Neuronal stem cell (in vitro differentiated cells): ENCODE data around the gene LPP.

Source experiments
- DNase-seq: peaks from one replicate; pipeline ENCODE4 v3.0.0-alpha.2; 2013; ENCODE audit warnings: low spot score
- H2AFZ ChIP-seq: one replicate; pipeline ENCODE4 v1.6.1; 2013; ENCODE audit warnings: mild to moderate bottlenecking, low read length, inconsistent platforms
- H2AK5ac ChIP-seq: 2 replicates; pipeline ENCODE4 v1.6.1; 2013; ENCODE audit warnings: low read depth, mild to moderate bottlenecking, inconsistent platforms, low read length, moderate library complexity, mixed read lengths
- H2BK120ac ChIP-seq: 2 replicates; pipeline ENCODE4 v1.6.1; 2013; ENCODE audit warnings: low read depth, mild to moderate bottlenecking, inconsistent platforms, low read length, moderate library complexity, mixed read lengths
- H2BK12ac ChIP-seq: one replicate; pipeline ENCODE4 v1.6.1; 2013; ENCODE audit warnings: low read length, inconsistent platforms
- H2BK15ac ChIP-seq: 2 replicates; pipeline ENCODE4 v1.6.1; 2013; ENCODE audit warnings: mild to moderate bottlenecking, low read length, inconsistent platforms, mixed read lengths
- H2BK5ac ChIP-seq: one replicate; pipeline ENCODE4 v1.6.1; 2013; ENCODE audit warnings: inconsistent platforms, mild to moderate bottlenecking, low read length, moderate library complexity
- H3K14ac ChIP-seq: one replicate; pipeline ENCODE4 v1.6.1; 2013; ENCODE audit warnings: low read length, inconsistent platforms
- H3K18ac ChIP-seq: 2 replicates; pipeline ENCODE4 v1.6.1; 2013; ENCODE audit warnings: low read length, inconsistent platforms
- H3K23ac ChIP-seq: 2 replicates; pipeline ENCODE4 v1.6.1; 2013; ENCODE audit warnings: low read depth, mild to moderate bottlenecking, mixed read lengths, low read length, inconsistent platforms; ENCODE audit not compliant: poor library complexity
- H3K27ac ChIP-seq: replicated peaks from 3 replicates; pipeline ENCODE4 v1.5.1; 2013; ENCODE audit warnings: low read length, inconsistent platforms
- H3K27me3 ChIP-seq, 3 experiments: 2 replicates each; pipeline ENCODE4 v1.6.1; 2013; ENCODE audit warnings: low read length in 3 of 3, mild to moderate bottlenecking in 2 of 3, inconsistent platforms in 1 of 3, low read depth in 1 of 3, mixed read lengths in 1 of 3, moderate library complexity in 1 of 3; ENCODE audit not compliant: control insufficient read depth in 3 of 3, insufficient read depth in 3 of 3
- H3K36me3 ChIP-seq, 2 donors: replicated peaks in 1 of 2; 2 replicates each; pipeline ENCODE4 v1.6.1; 2013; ENCODE audit warnings: low read length in 2 of 2; ENCODE audit not compliant: control insufficient read depth in 2 of 2, insufficient read depth in 2 of 2
- H3K4ac ChIP-seq: 2 replicates; pipeline ENCODE4 v1.6.1; 2013; ENCODE audit warnings: inconsistent platforms, mild to moderate bottlenecking, low read length, moderate library complexity
- H3K4me1 ChIP-seq, 2 donors: 1 replicate in 1 of 2; 2 replicates in 1 of 2; pipeline ENCODE4 v1.6.1; 2013; ENCODE audit warnings: low read length in 2 of 2, low read depth in 1 of 2; ENCODE audit not compliant: control insufficient read depth in 2 of 2, insufficient read depth in 1 of 2
- H3K4me2 ChIP-seq: one replicate; pipeline ENCODE4 v1.6.1; 2013; ENCODE audit warnings: mild to moderate bottlenecking, low read length, inconsistent platforms; ENCODE audit not compliant: insufficient read depth, poor library complexity, severe bottlenecking
- H3K4me3 ChIP-seq, 2 donors: 2 replicates each; pipeline ENCODE4 v1.5.1; 2013; ENCODE audit warnings: low read length in 2 of 2, mild to moderate bottlenecking in 2 of 2, inconsistent platforms in 1 of 2, moderate library complexity in 1 of 2
- H3K79me1 ChIP-seq: one replicate; pipeline ENCODE4 v1.6.1; 2013; ENCODE audit warnings: low read depth, mild to moderate bottlenecking, inconsistent platforms, low read length, moderate library complexity
- H3K9ac ChIP-seq: one replicate; pipeline ENCODE4 v1.6.1; 2013; ENCODE audit warnings: mild to moderate bottlenecking, low read depth, low read length, inconsistent platforms; ENCODE audit not compliant: poor library complexity
- H3K9me3 ChIP-seq, 2 donors: replicated peaks in 1 of 2; 2 replicates each; pipeline versions ENCODE3 to v1.6.1; 2013; ENCODE audit warnings: low read length in 2 of 2, mild to moderate bottlenecking in 2 of 2, inconsistent platforms in 1 of 2, low read depth in 1 of 2, mixed read lengths in 1 of 2, moderate library complexity in 1 of 2; ENCODE audit not compliant: control insufficient read depth in 2 of 2, insufficient read depth in 1 of 2
- H4K8ac ChIP-seq: one replicate; pipeline ENCODE4 v1.6.1; 2013; ENCODE audit warnings: low read depth, mild to moderate bottlenecking, inconsistent platforms, low read length, moderate library complexity
- H4K91ac ChIP-seq: one replicate; pipeline ENCODE4 v1.6.1; 2013; ENCODE audit warnings: low read length, low read depth, mild to moderate bottlenecking, inconsistent platforms; ENCODE audit not compliant: poor library complexity
- WGBS, 2 donors: extraction: QIAGEN DNeasy Blood & Tissue Kit; methylation state at CpG; one replicate each; pipeline ENCODE4 v1.1.7; 2013; ENCODE audit warnings: missing lambda C conversion rate in 2 of 2, mixed read lengths in 1 of 2; ENCODE audit not compliant: insufficient read length in 2 of 2, insufficient replicate concordance in 1 of 2; ENCODE audit errors: extremely low coverage in 2 of 2; 5-methylcytosine and 5-hydroxymethylcytosine counted together

LPP gene

GRCh38 chr3:188253800-188254452 lies 100.0 kb downstream of the LPP start:
- H4K8ac ChIP-seq, result no peak overlapping the region
- no peak overlapping the region for H3K4ac ChIP-seq
- no peak overlapping the region for H3K23ac ChIP-seq
- H2BK120ac ChIP-seq, result no peak overlapping the region
- H3K9ac ChIP-seq, result no peak overlapping the region
- H2AFZ ChIP-seq, result no peak overlapping the region
- H3K14ac ChIP-seq, result no peak overlapping the region
- WGBS, 2 donors, result no CpG with 5 or more reads among the region's 2 CpGs
- no peak for DNase-seq
- H3K18ac ChIP-seq, result no peak overlapping the region
- H3K79me1 ChIP-seq, result no peaks in the 10 kb centered on the region
- H2BK12ac ChIP-seq, result no peak overlapping the region
- H3K36me3 ChIP-seq, result peaks cover 0 to 12% of the 10 kb centered on the region in 2 donors
- H3K27ac ChIP-seq, result no peak overlapping the region
- no peaks in the 10 kb centered on the region for H3K27me3 ChIP-seq
- no peak overlapping the region for H3K4me2 ChIP-seq
- no peak overlapping the region for H2BK15ac ChIP-seq
- H2AK5ac ChIP-seq, result no peak overlapping the region
- H3K4me1 ChIP-seq, result peaks cover 3 to 10% of the 10 kb centered on the region in 2 donors
- no peak overlapping the region for H2BK5ac ChIP-seq
- no peak overlapping the region for H3K4me3 ChIP-seq
- H3K9me3 ChIP-seq, result peaks cover 0 to 18% of the 10 kb centered on the region in 2 donors
- H4K91ac ChIP-seq, result no peak overlapping the region

- Histone ChIP-seq H3K79me1 (no peaks in the 10 kb centered on the region), H2BK5ac (no peak overlapping the region), H2BK12ac (no peak overlapping the region), H3K23ac (no peak overlapping the region), H3K4ac (no peak overlapping the region), H4K91ac (no peak overlapping the region), H3K36me3 (peaks cover 0 to 9% of the 10 kb centered on the region in 2 donors), H3K4me2 (no peak overlapping the region), H3K18ac (no peak overlapping the region), H2AK5ac (no peak overlapping the region), H3K9ac (no peak overlapping the region), H2BK15ac (no peak overlapping the region), H3K14ac (no peak overlapping the region), H3K4me3 (no peak overlapping the region), H2BK120ac (no peak overlapping the region), H4K8ac (no peak overlapping the region), H3K27ac (no peak overlapping the region), H3K4me1 (peaks cover 3 to 10% of the 10 kb centered on the region in 2 donors), H2AFZ (no peak overlapping the region), H3K27me3 (no peaks in the 10 kb centered on the region), H3K9me3 (peaks cover 0 to 18% of the 10 kb centered on the region in 2 donors)
- no peak for DNase-seq
- WGBS, 2 donors, result no CpG with 5 or more reads among the region's 5 CpGs
These were observed 100.6 kb downstream of the LPP start for GRCh38 chr3:188254520-188255070.

GRCh38 chr3:188255190-188255589 lies 101.2 kb downstream of the LPP start:
- Histone ChIP-seq H3K4me3 (no peak overlapping the region), H2BK120ac (no peak overlapping the region), H2AK5ac (no peak overlapping the region), H4K91ac (no peak overlapping the region), H2BK15ac (no peak overlapping the region), H3K9me3 (peaks cover 0 to 18% of the 10 kb centered on the region in 2 donors), H3K36me3 (peaks cover 0 to 9% of the 10 kb centered on the region in 2 donors), H3K4me2 (no peak overlapping the region), H3K14ac (no peak overlapping the region), H4K8ac (no peak overlapping the region), H2BK5ac (no peak overlapping the region), H3K9ac (no peak overlapping the region), H3K79me1 (no peaks in the 10 kb centered on the region), H3K23ac (no peak overlapping the region), H3K27ac (no peak overlapping the region), H3K4me1 (peaks cover 3 to 10% of the 10 kb centered on the region in 2 donors), H3K4ac (no peak overlapping the region), H2BK12ac (no peak overlapping the region), H2AFZ (no peak overlapping the region), H3K27me3 (no peaks in the 10 kb centered on the region), H3K18ac (no peak overlapping the region)
- no CpG with 5 or more reads among the region's 2 CpGs for WGBS, 2 donors
- no peak for DNase-seq

- H2AK5ac ChIP-seq, result no peak overlapping the region
- no peak overlapping the region for H2BK12ac ChIP-seq
- H3K9me3 ChIP-seq, result peaks cover 0 to 12% of the 10 kb centered on the region in 2 donors
- H4K8ac ChIP-seq, result no peak overlapping the region
- no peaks in the 10 kb centered on the region for H3K79me1 ChIP-seq
- H2AFZ ChIP-seq, result no peak overlapping the region
- H2BK120ac ChIP-seq, result no peak overlapping the region
- no peak overlapping the region for H3K14ac ChIP-seq
- no peak overlapping the region for H4K91ac ChIP-seq
- H3K27ac ChIP-seq, result no peak overlapping the region
- H3K27me3 ChIP-seq, result no peaks in the 10 kb centered on the region
- no peak overlapping the region for H3K9ac ChIP-seq
- no CpG with 5 or more reads among the region's 3 CpGs for WGBS, 2 donors
- H3K36me3 ChIP-seq, result peaks cover 0 to 9% of the 10 kb centered on the region in 2 donors
- H3K4ac ChIP-seq, result no peak overlapping the region
- no peak overlapping the region for H3K4me3 ChIP-seq
- peaks cover 3 to 10% of the 10 kb centered on the region in 2 donors for H3K4me1 ChIP-seq
- no peak overlapping the region for H3K23ac ChIP-seq
- H3K4me2 ChIP-seq, result no peak overlapping the region
- no peak overlapping the region for H2BK15ac ChIP-seq
- DNase-seq, result no peak
- H2BK5ac ChIP-seq, result no peak overlapping the region
- no peak overlapping the region for H3K18ac ChIP-seq
These were observed 102.8 kb downstream of the LPP start for GRCh38 chr3:188256758-188257157.
